Left ventricle myocardium inferior (tissue), 1 donor: ENCODE measurements around the gene TECPR1. TPM values are rescaled to one million over a fixed set of nuclear protein-coding genes. Genes with fewer than 3 reads are reported as not detected.

ENCODE experiments used
- DNase-seq: peaks from one replicate; pipeline ENCODE4 v3.0.0-alpha.2; 2020
- H3K27ac ChIP-seq: fragments of 200-600 bp; replicated peaks from 2 replicates; pipeline ENCODE4 v1.8.0; 2021
- H3K27me3 ChIP-seq: fragments of 200-600 bp; 2 replicates; pipeline ENCODE4 v1.8.0; 2021; ENCODE audit warnings: low read depth
- H3K36me3 ChIP-seq: fragments of 200-600 bp; 2 replicates; pipeline ENCODE4 v1.8.0; 2021
- H3K4me1 ChIP-seq: fragments of 200-600 bp; 2 replicates; pipeline ENCODE4 v1.8.0; 2021
- H3K4me3 ChIP-seq: fragments of 200-600 bp; 2 replicates; pipeline ENCODE4 v1.8.0; 2021; ENCODE audit warnings: mild to moderate bottlenecking, moderate library complexity
- H3K9me3 ChIP-seq: fragments of 200-600 bp; replicated peaks from 2 replicates; pipeline ENCODE4 v1.8.0; 2021
- intact Hi-C: fragments of 100-400 bp; cut with micrococcal nuclease; formaldehyde crosslinking; loops from one replicate; pipeline ENCODE4 v1.11.0; 2022
- total RNA-seq: library from RNA; stranded (reverse); fragmentation: NEBNext Ultra II Directional; extraction: Animal tissue kit (Norgen Biotek cat#: 25700); gene quantifications from one replicate; pipeline ENCODE4 v1.2.1, GENCODE V29; 2021
- TF ChIP-seq, protein P1 (sequence below): fragments of 200-600 bp; IDR thresholded peaks from 2 replicates; pipeline ENCODE4 v1.8.0; 2021; ENCODE audit warnings: antibody characterized with exemption, mild to moderate bottlenecking, borderline replicate concordance
- donor health status: DM: no; HTN: yes; CAD: no; lungs with severe emphysema.

The TECPR1 gene
- total RNA-seq, 1 donor from 2014 or later: 17.3 TPM

DNA sequence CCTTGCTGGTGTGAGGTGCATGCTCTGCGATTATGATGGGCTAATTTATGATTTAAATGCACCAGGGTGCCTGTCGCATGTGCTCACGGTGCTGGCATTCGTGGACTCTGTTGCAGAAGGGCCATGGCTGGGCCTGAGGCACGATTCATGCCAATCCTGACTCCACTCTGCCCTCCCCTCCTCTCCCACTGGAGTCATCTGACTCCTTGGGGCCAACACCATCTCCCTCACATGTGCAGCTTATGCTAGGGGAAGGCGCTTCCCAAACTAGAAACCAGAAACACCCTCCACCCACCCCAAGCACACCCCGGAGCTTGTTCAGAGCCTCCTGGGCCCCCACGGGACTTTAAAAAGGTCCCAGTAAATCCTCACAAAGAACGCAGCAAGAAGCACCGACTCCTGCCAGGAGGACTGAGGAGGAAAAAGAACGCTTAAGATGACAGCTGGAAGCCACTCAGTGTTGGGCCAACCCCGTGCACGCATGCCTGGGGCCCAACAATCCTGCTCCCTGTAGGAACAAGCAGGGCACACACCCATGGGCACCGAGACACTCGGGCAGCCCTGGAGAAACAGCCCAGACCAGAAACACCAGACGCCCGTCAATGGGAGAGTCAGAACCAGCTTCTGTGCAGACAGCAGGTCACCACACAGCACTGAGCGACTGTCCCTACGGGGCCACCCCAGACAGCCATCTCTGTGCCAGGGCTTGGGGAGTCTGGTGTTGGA is 43.6 kb upstream of the TECPR1 start:
- H3K27ac ChIP-seq: no peak overlapping the region

DNA sequence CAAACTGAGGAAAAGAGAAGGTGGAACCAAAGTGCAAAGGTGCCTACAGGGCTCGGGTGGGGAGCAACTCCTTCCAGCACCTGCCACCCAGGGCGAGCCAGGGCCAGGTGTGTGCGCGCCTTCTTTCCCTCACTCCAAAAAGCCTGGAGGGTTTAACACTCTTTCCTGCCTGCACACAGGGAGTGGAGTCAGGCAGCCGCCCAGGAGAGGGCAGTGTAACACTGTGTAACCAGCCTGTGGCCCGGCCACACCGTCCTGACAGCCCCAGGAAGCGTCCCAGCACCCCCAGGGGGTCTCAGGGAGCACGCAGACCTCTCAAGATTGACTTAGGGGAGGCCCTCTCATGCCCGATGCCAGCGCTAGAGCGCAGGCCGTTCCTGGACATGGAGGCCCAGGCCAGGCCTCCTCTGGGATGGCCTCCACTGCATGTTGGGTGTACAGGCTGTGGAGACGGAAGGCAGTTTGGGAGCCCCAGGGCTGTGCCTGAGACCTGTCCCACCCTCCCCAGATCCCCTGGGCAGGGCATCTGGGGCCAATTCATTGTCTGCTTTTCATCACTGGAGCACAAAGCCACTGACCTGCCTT is 42.9 kb upstream of the TECPR1 start:
- no peak for DNase-seq
- H3K36me3 ChIP-seq: peaks cover 49% of the 10 kb centered on the region
- intact Hi-C loops: loop anchor here (10.0 kb wide), 1 partner anchor 110 kb away; the partner anchor contains the start of gene BAIAP2L1
- TF ChIP-seq, protein P1, sequence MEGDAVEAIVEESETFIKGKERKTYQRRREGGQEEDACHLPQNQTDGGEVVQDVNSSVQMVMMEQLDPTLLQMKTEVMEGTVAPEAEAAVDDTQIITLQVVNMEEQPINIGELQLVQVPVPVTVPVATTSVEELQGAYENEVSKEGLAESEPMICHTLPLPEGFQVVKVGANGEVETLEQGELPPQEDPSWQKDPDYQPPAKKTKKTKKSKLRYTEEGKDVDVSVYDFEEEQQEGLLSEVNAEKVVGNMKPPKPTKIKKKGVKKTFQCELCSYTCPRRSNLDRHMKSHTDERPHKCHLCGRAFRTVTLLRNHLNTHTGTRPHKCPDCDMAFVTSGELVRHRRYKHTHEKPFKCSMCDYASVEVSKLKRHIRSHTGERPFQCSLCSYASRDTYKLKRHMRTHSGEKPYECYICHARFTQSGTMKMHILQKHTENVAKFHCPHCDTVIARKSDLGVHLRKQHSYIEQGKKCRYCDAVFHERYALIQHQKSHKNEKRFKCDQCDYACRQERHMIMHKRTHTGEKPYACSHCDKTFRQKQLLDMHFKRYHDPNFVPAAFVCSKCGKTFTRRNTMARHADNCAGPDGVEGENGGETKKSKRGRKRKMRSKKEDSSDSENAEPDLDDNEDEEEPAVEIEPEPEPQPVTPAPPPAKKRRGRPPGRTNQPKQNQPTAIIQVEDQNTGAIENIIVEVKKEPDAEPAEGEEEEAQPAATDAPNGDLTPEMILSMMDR: peak; percentile 67
- peak overlapping the region; percentile 12 for H3K27ac ChIP-seq
- no peaks in the 10 kb centered on the region for H3K27me3 ChIP-seq
- H3K4me3 ChIP-seq: no peak overlapping the region
- no peaks in the 10 kb centered on the region for H3K9me3 ChIP-seq
- peaks cover 38% of the 10 kb centered on the region for H3K4me1 ChIP-seq

More for the DNA sequence above, 43.6 kb upstream of the TECPR1 start:
- no peaks in the 10 kb centered on the region for H3K27me3 ChIP-seq
- intact Hi-C loops: loop anchor here (10.0 kb wide), 1 partner anchor 109 kb away; the partner anchor contains the start of gene BAIAP2L1
- no peak overlapping the region for H3K4me3 ChIP-seq
- no peak for DNase-seq
- H3K4me1 ChIP-seq: peaks cover 35% of the 10 kb centered on the region
- H3K9me3 ChIP-seq: no peaks in the 10 kb centered on the region
- peaks cover 47% of the 10 kb centered on the region for H3K36me3 ChIP-seq
- TF ChIP-seq, protein P1: no peak

DNA sequence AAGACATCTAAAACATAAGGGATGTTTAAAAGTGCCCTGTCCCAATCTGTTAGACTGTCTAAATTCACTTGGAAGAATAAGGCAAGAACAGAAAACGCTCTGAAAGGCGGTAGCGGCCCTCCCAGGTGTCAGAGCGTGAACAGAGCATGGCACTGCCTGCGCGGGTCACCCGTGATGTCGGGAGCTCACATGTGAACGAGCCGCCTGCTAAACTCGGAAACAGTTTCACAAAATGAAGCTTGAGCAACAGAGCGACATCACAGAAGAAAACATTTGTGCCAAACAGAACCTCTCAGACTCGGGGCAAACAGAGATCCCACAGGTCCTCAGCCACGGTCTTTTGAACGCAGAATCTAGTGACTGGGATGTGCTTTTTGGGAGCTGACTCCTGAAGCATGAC is 42.3 kb upstream of the TECPR1 start:
- H3K4me3 ChIP-seq: no peak overlapping the region
- TF ChIP-seq, protein P1: no peak
- intact Hi-C loops: loop anchor here (10.0 kb wide), 1 partner anchor 110 kb away; the partner anchor contains the start of gene BAIAP2L1
- H3K4me1 ChIP-seq: peaks cover 44% of the 10 kb centered on the region
- H3K27ac ChIP-seq: peak overlapping the region; percentile 12
- no peaks in the 10 kb centered on the region for H3K27me3 ChIP-seq
- no peak for DNase-seq
- no peaks in the 10 kb centered on the region for H3K9me3 ChIP-seq
- H3K36me3 ChIP-seq: peaks cover 49% of the 10 kb centered on the region

DNA sequence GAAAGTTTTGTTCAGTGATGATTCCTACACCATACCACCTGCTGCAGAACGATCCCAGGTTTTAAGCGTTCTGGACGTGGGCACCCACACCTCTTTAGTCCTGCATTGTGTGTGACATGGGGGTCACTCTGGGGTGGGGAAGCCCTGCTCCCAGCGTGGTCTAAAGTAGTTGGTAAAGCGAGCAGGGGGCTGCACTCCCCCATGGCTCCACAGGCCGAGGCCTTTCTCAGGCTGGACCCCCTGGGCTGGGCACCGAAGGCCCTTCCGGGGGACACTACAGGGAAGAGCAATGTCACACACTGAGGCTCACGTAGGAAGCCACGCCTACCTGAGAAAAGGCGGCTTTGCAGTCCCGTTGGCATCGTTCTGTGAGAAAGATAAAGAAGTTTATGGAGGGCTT is 41.7 kb upstream of the TECPR1 start:
- Histone ChIP-seq H3K36me3 (peaks cover 49% of the 10 kb centered on the region), H3K4me1 (peaks cover 50% of the 10 kb centered on the region), H3K27me3 (no peaks in the 10 kb centered on the region), H3K9me3 (no peaks in the 10 kb centered on the region), H3K27ac (no peak overlapping the region), H3K4me3 (no peak overlapping the region)
- TF ChIP-seq, protein P1: no peak
- no peak for DNase-seq
- intact Hi-C loops: loop anchor here (10.0 kb wide), 1 partner anchor 111 kb away; the partner anchor contains the start of gene BAIAP2L1

DNA sequence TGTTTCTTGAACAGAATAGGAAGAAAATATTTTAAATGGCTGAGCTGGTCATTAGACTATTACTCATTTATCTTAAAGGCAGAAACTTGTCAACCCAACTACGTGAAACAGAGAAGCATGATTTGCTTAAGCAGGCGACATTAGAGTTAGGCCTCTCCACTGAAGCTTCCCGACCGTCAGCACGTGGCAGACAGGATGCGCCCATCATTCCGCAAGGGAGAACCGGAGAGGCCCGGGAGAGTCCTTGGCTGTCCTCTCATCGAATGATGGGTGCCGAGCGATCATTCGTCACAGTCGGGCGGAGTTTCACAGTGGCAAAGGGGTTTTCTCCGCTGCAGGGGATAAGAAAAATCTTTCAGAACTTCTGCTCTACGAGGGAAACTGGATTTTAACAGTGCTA is 41.2 kb upstream of the TECPR1 start:
- TF ChIP-seq, protein P1: no peak
- intact Hi-C loops: loop anchor here (10.0 kb wide), 1 partner anchor 112 kb away; the partner anchor contains the start of gene BAIAP2L1
- Histone ChIP-seq H3K27ac (no peak overlapping the region), H3K27me3 (no peaks in the 10 kb centered on the region), H3K36me3 (peaks cover 49% of the 10 kb centered on the region), H3K9me3 (no peaks in the 10 kb centered on the region), H3K4me3 (no peak overlapping the region), H3K4me1 (peaks cover 55% of the 10 kb centered on the region)
- DNase-seq: no peak
